HT-29 (cell line): ENCODE data around the gene KCNA1. TPM values are rescaled to one million over a fixed set of nuclear protein-coding genes. Genes with fewer than 3 reads are reported as not detected.

Experiments
- DNase-seq: peaks from one replicate; pipeline ENCODE4 v3.0.0-alpha.2; 2015; ENCODE audit warnings: low spot score
- total RNA-seq: library from RNA; depleted of rRNA; stranded (reverse); fragments of >200 nt; shearing (Covaris generic); gene quantifications from 2 replicates; pipeline ENCODE4 v1.2.3, GENCODE V29; 2014; rRNA removed

KCNA1 gene
- total RNA-seq, 1 experiment from 2014 or later = not detected

DNA sequence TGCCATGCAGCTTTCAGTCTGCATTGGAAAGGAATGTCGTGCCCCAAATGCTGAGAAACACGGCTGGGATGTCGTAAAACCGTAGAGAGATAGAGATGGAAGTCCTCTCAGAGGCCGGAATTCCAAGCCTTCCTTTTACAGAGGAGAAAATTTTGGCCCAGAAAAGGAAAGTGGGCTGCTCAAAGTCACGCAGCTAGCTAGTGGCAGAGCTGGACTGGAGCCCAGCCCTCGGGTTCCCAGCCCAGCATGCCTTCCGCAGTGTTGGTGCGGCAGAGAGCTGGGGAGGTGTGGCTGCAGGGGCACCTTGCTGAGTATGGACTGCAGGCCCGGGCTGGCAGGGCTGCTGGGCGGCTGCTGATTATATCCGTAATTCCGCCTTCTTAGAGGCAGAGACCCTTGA is 50.3 kb downstream of the KCNA1 start:
- no peak for DNase-seq

GRCh38 chr12:4960547-4960946 is 50.8 kb downstream of the KCNA1 start:
- no peak for DNase-seq

DNA sequence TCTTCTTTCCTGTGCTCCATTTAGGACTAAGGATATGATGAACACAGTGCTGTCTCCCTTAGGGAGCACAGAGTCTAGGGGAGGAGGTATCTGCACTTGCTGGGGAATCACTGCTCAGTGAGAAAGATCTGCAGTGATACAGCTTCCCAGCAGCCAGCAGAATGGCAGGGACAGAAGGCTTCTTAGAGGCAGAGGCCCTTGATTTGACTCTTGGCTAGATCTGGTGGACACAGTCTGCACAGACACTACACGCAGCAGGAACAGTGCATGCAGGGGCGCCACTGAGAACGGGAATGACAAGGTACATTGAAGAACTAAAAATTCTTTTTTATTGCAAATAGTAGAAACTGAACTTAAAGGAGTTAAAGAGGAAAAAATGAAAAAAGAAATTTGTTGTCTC is 51.6 kb downstream of the KCNA1 start:
- no peak for DNase-seq

DNA sequence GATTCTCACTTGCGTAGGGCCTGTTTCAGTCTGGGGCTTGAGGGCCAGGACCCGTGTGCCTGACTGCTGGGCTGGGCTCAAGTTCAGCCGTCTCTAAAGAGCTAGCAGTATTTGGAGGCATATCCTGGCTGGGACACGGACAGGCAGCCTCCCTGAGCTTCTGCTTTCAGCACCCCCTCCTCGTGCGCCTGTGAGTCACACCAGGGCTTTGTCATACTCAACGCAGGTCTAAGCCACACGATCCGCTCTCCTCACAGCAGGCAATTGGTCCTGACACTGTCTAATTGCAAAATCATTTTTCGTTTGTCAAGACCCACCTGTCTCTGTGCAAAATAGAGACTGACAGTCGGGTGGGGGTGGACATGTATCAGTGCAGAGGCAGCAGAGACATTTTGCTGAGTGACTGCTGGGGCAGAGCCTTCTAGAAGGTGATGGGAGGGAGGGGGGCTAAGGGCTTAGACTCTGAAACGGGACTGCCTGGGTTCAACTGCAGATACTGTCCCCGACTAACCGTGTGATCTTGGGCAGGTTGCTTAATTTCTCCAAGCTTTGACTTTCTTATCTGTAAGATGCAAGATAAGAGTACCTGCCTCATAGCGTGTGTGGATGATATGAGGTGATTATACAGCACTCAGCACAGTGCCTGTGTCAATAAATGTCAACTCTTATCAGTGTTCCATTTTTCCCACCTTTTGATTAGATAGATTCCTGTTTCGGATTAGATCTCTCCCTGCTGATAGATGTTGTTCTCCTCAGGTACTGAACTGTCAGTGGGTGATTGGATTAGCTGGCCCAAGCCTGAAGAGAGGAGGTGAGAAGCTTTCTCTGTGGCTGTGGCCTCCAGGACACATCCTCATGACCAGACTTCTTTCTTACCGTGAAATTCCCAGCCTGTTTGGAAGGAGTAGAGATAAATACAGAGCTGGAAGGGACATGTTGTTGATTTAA is 53.1 kb downstream of the KCNA1 start:
- DNase-seq = no peak

Other genes starting within 250 kb of the KCNA1 start
- gene GALNT8, start 189.5 kb upstream of the KCNA1 start, total RNA-seq = 0.74 and 1.1 TPM in 2 replicates
- gene KCNA5, start 134.0 kb downstream of the KCNA1 start, total RNA-seq = not detected in 2 replicates